Calu3 (cell line): ENCODE data around the gene KIF26B. TPM values are rescaled to one million over a fixed set of nuclear protein-coding genes. Genes with fewer than 3 reads are reported as not detected.

ENCODE experiments used
- Bru-seq: library from RNA; stranded (reverse); fragments of 400-500 nt; gene quantifications from one replicate; lab custom pipeline; 2021; lab: Mats Ljungman, UMichigan
- BruChase-seq, 2 experiments: library from RNA; stranded (reverse); fragments of 400-500 nt; gene quantifications; one replicate each; lab custom pipeline; 2021; lab: Mats Ljungman, UMichigan
- BruUV-seq: library from RNA; stranded (reverse); fragments of 400-500 nt; replicated peaks from 2 replicates; lab custom pipeline; 2021; lab: Mats Ljungman, UMichigan
- CTCF ChIA-PET: fragments of 300-600 bp; sonication (Branson Sonifier 250); formaldehyde crosslinking; loops from one replicate; lab custom pipeline; 2022; ENCODE audit warnings: antibody characterized with exemption; lab: Charles Lee
- DNase-seq: peaks from one replicate; pipeline ENCODE4 v3.0.0; 2022
- H3K27ac Mint-ChIP-seq: one replicate; pipeline ENCODE4 v1.8.0; 2022; ENCODE audit warnings: mixed read lengths; ENCODE audit not compliant: unreplicated experiment
- H3K27me3 Mint-ChIP-seq: one replicate; pipeline ENCODE4 v1.8.0; 2022; ENCODE audit warnings: mixed read lengths; ENCODE audit not compliant: unreplicated experiment
- H3K36me3 Mint-ChIP-seq: one replicate; pipeline ENCODE4 v1.8.0; 2022; ENCODE audit warnings: mild to moderate bottlenecking, moderate library complexity, mixed read lengths; ENCODE audit not compliant: insufficient read depth, unreplicated experiment
- H3K4me1 Mint-ChIP-seq: one replicate; pipeline ENCODE4 v1.8.0; 2022; ENCODE audit warnings: mild to moderate bottlenecking, low read depth, mixed read lengths; ENCODE audit not compliant: unreplicated experiment
- H3K4me3 Mint-ChIP-seq: one replicate; pipeline ENCODE4 v1.8.0; 2022; ENCODE audit warnings: mild to moderate bottlenecking, low read depth, moderate library complexity, mixed read lengths; ENCODE audit not compliant: unreplicated experiment
- H3K9me3 Mint-ChIP-seq: one replicate; pipeline ENCODE4 v1.8.0; 2022; ENCODE audit warnings: low read depth, mixed read lengths; ENCODE audit not compliant: unreplicated experiment
- CTCF ChIP-seq: fragments of 200-600 bp; IDR thresholded peaks from one replicate; pipeline ENCODE4 v1.8.0; 2022; ENCODE audit warnings: antibody characterized with exemption; ENCODE audit not compliant: unreplicated experiment
- intact Hi-C: fragments of 100-400 bp; cut with micrococcal nuclease; formaldehyde crosslinking; loops from one replicate; pipeline ENCODE4 v1.10.0; 2022; ENCODE audit not compliant: unreplicated experiment
- long read RNA-seq: library from polyadenylated mRNA; stranded (forward); transcript quantifications from one replicate; pipeline ENCODE4 v2.0.0, GENCODE V29; 2022
- total RNA-seq: library from RNA; stranded (reverse); gene quantifications from 2 replicates; pipeline ENCODE4 v1.2.3, GENCODE V29; 2022

The KIF26B gene
- total RNA-seq: 0.86 and 1.1 TPM in 2 replicates
- percentile 29 among the genes with signal in this experiment for Bru-seq, nascent RNA
- percentile 32 among the genes with signal in this experiment for BruChase-seq, experiment 1, labeled RNA remaining after a 6-hour chase
- percentile 32 among the genes with signal in this experiment for BruChase-seq, experiment 2, labeled RNA remaining after a 2-hour chase
- long read RNA-seq, partial matches to known transcripts: 0 of 1 reads
- long read RNA-seq, other reads (novel, unspliced or antisense): 1 of 1 reads

DNA sequence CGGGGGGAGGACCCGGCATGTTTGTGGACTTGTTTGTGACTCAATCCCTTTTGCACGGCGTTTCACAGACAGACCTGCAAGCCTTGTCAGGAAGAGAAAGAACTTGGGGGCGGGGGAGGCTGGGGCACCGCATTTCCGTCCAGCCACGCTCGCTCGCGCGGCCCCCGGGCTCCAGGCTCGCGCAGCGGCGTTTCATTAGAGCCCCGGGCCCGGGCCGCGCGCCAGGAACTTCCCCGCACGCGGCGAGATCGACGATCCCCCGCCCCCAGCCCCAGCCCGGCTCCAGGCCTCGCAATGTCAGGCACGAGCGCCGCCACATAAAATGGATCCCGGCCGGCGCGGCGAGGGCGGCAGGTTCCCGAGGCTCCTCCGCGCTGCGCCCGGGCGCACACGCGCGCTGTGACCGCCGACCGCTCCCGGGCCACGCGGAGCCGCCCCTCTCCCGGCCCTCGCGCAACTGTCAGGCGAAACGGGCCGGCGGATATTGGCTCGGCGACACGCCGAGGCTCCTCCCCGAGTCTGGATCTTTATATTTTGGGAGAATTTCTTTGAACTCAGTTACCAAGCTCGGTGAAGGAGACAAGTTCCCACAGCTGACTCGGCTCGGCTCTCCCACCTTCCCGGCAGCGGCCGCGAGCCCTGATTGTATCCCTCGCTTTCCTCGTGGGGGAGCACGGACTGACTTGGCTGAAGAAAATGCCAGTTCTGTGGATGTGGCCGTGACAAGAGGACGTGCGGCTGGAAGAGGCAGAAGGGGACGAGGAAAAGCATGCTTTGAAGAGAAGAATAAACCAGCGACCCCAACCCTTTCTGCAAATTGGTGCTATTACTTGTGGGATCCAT lies at the start of gene KIF26B:
Gene KIF26B (plus strand): TSS at position 557 of the 843 bp plus-strand sequence. CDS start 440 bp downstream, outside the sequence.
- peak; percentile 45 for DNase-seq
- CTCF ChIA-PET: interaction anchor here (0.9 to 1.7 kb wide), 4 partner anchors 226 to 702 kb away, joined by 3 to 6 read pairs (median 4); no protein-coding TSS in a partner anchor
- intact Hi-C loops: loop anchor here (10.0 kb wide), 2 partner anchors 330 to 700 kb away; no protein-coding TSS in a partner anchor
- H3K27ac Mint-ChIP-seq: no peak within 1 kb of the TSS
- H3K4me1 Mint-ChIP-seq: no peaks in the 10 kb centered on the region
- H3K9me3 Mint-ChIP-seq: peaks cover 4% of the 10 kb centered on the region
- no TSS peak for BruUV-seq
- peak within 1 kb of the TSS; percentile 73 for H3K4me3 Mint-ChIP-seq
- peaks cover 80% of the 10 kb centered on the region for H3K27me3 Mint-ChIP-seq
- peaks cover 40% of the 10 kb centered on the region for H3K36me3 Mint-ChIP-seq
- TF ChIP-seq CTCF: no peak

- intact Hi-C loops: no loop called here
- no peak for DNase-seq
- CTCF ChIA-PET: no interaction called here
- H3K27me3 Mint-ChIP-seq: peaks cover 11% of the 10 kb centered on the region
- no peak overlapping the region for H3K4me3 Mint-ChIP-seq
- H3K4me1 Mint-ChIP-seq: no peaks in the 10 kb centered on the region
- no TSS peak for BruUV-seq
- H3K27ac Mint-ChIP-seq: no peak overlapping the region
- H3K36me3 Mint-ChIP-seq: no peaks in the 10 kb centered on the region
- TF ChIP-seq CTCF: no peak
- peaks cover 4% of the 10 kb centered on the region for H3K9me3 Mint-ChIP-seq
Measured at GRCh38 chr1:245105042-245105441, 49.7 kb upstream of the KIF26B start.

DNA sequence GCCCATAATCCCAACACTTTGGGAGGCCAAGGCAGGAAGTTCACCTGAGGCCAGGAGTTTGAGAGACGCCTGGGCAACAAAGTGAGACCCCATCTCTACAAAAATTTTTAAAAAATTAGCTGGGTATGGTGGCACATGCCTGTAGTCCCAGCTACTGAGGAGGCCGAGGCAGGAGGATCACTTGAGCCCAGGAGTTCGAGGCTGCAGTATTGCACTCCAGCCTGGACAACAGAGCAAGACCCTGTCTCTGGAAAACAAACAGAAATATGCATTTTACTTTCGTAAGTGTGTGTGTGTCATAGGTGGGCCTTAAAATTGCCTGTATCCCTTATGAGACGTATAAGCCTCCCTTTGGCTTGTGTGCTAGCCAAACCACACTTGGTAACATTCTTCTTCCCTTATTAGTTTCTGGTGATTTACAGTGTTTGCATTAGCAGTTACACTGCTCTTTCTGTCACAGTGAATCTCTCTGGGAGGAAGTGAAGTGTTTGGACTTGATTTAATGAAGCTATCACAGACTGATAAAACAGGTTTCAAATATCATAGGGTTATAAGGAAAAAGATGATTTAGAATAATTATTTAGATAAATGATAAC lies 48.9 kb upstream of the KIF26B start:
- BruUV-seq: no TSS peak
- Mint-ChIP-seq H3K27me3 (peaks cover 11% of the 10 kb centered on the region), H3K4me3 (no peak overlapping the region), H3K27ac (no peak overlapping the region), H3K36me3 (no peaks in the 10 kb centered on the region), H3K9me3 (peaks cover 4% of the 10 kb centered on the region), H3K4me1 (peaks cover under 1% of the 10 kb centered on the region)
- no peak for DNase-seq
- intact Hi-C loops: no loop called here
- CTCF ChIA-PET: no interaction called here
- no peak for TF ChIP-seq CTCF

- intact Hi-C loops: no loop called here
- H3K36me3 Mint-ChIP-seq: no peaks in the 10 kb centered on the region
- peaks cover 4% of the 10 kb centered on the region for H3K9me3 Mint-ChIP-seq
- TF ChIP-seq CTCF: no peak
- peaks cover 11% of the 10 kb centered on the region for H3K27me3 Mint-ChIP-seq
- BruUV-seq: no TSS peak
- CTCF ChIA-PET: interaction anchor here (0.6 kb wide), 1 partner anchor 96 kb away, joined by 5 read pairs; no protein-coding TSS in a partner anchor
- no peak overlapping the region for H3K27ac Mint-ChIP-seq
- no peak overlapping the region for H3K4me3 Mint-ChIP-seq
- H3K4me1 Mint-ChIP-seq: peaks cover 10% of the 10 kb centered on the region
- DNase-seq: no peak
Measured at GRCh38 chr1:245107776-245108114, 47.0 kb upstream of the KIF26B start.
